ENCODE data around the gene CEACAM5. TPM values are rescaled to one million over a fixed set of nuclear protein-coding genes. Genes with fewer than 3 reads are reported as not detected.

The CEACAM5 gene
- total RNA-seq, 1 donor from 2014 or later: not detected

GRCh38 chr19:41687419-41687818 is 21.0 kb upstream of the CEACAM5 start:
- H3K27me3 ChIP-seq (ENCODE audit: control insufficient read depth, insufficient read depth, low read length): peaks cover 3% of the 10 kb centered on the region
- no peak overlapping the region for H3K4me3 ChIP-seq (ENCODE audit: low read depth, low read length)
- no peak for TF ChIP-seq CTCF (IDR thresholded peaks at IDR 0.05; ENCODE audit: insufficient read depth, low read length, poor library complexity, severe bottlenecking)
- no peak for DNase-seq (ENCODE audit: low read depth)
- H3K36me3 ChIP-seq (ENCODE audit: control insufficient read depth, insufficient read depth, low read length): no peaks in the 10 kb centered on the region

- Histone ChIP-seq H3K4me3 (ENCODE audit: low read depth, low read length) (no peak within 1 kb of the TSS), H3K36me3 (ENCODE audit: control insufficient read depth, insufficient read depth, low read length) (no peaks in the 10 kb centered on the region), H3K27me3 (ENCODE audit: control insufficient read depth, insufficient read depth, low read length) (peaks cover 3% of the 10 kb centered on the region)
- TF ChIP-seq CTCF (IDR thresholded peaks at IDR 0.05; ENCODE audit: insufficient read depth, low read length, poor library complexity, severe bottlenecking): no peak
- DNase-seq (ENCODE audit: low read depth): no peak
These were observed 20.3 kb upstream of the CEACAM5 start, which contains the start of gene CEACAM7 for GRCh38 chr19:41688098-41688497. TSS of gene CEACAM7 (minus strand) at chr19:41688270. CDS start at chr19:41688165, 105 bp downstream.

- no peak for DNase-seq (ENCODE audit: low read depth)
These were observed 19.7 kb upstream of the CEACAM5 start for GRCh38 chr19:41688687-41689086.

GRCh38 chr19:41689993-41690800 is 18.2 kb upstream of the CEACAM5 start:
- peaks cover 3% of the 10 kb centered on the region for H3K27me3 ChIP-seq (ENCODE audit: control insufficient read depth, insufficient read depth, low read length)
- DNase-seq (ENCODE audit: low read depth): no peak
- no peak overlapping the region for H3K4me3 ChIP-seq (ENCODE audit: low read depth, low read length)
- H3K36me3 ChIP-seq (ENCODE audit: control insufficient read depth, insufficient read depth, low read length): no peaks in the 10 kb centered on the region
- no peak for TF ChIP-seq CTCF (IDR thresholded peaks at IDR 0.05; ENCODE audit: insufficient read depth, low read length, poor library complexity, severe bottlenecking)

More at GRCh38 chr19:41688687-41689086, 19.7 kb upstream of the CEACAM5 start:
- Histone ChIP-seq H3K4me3 (ENCODE audit: low read depth, low read length) (no peak overlapping the region), H3K27me3 (ENCODE audit: control insufficient read depth, insufficient read depth, low read length) (peaks cover 3% of the 10 kb centered on the region), H3K36me3 (ENCODE audit: control insufficient read depth, insufficient read depth, low read length) (no peaks in the 10 kb centered on the region)
- no peak for TF ChIP-seq CTCF (IDR thresholded peaks at IDR 0.05; ENCODE audit: insufficient read depth, low read length, poor library complexity, severe bottlenecking)

GRCh38 chr19:41690801-41691065 is 17.7 kb upstream of the CEACAM5 start:
- TF ChIP-seq CTCF (IDR thresholded peaks at IDR 0.05; ENCODE audit: insufficient read depth, low read length, poor library complexity, severe bottlenecking): no peak
- H3K36me3 ChIP-seq (ENCODE audit: control insufficient read depth, insufficient read depth, low read length): no peaks in the 10 kb centered on the region
- H3K27me3 ChIP-seq (ENCODE audit: control insufficient read depth, insufficient read depth, low read length): peaks cover 3% of the 10 kb centered on the region
- H3K4me3 ChIP-seq (ENCODE audit: low read depth, low read length): no peak overlapping the region
- DNase-seq (ENCODE audit: low read depth): no peak

All from kidney epithelial cell (primary cell).